HEK293 (cell line): ENCODE results near the gene CDHR1.

Source experiments
- CTCF ChIA-PET: fragments of 350-600 bp; formaldehyde crosslinking; extraction: SDS; loops from one replicate; lab custom pipeline; 2021; ENCODE audit warnings: antibody characterized with exemption; lab: Yijun Ruan, JAX
- POLR2A ChIA-PET: fragments of 300-600 bp; formaldehyde crosslinking; extraction: SDS; loops from one replicate; lab custom pipeline; 2020; ENCODE audit warnings: antibody characterized with exemption, inconsistent platforms; lab: Yijun Ruan, JAX
- H3K27ac ChIP-seq: fragments of 200-500 bp; sonication (Bioruptor generic); 2 replicates; pipeline ENCODE4 v1.5.1; 2014; ENCODE audit warnings: low read depth, low read length, control low read depth, inconsistent platforms; ENCODE audit errors: extremely low read depth
- H3K36me3 ChIP-seq, 2 experiments: fragments of 200-500 bp in 1 of 2; sonication (Bioruptor generic) in 1 of 2; 1 replicate in 1 of 2; 2 replicates in 1 of 2; pipeline ENCODE4 v1.5.1; 2014 to 2017; ENCODE audit warnings: inconsistent platforms in 2 of 2, low read length in 2 of 2; ENCODE audit not compliant: control insufficient read depth in 2 of 2, insufficient read depth in 1 of 2
- H3K4me1 ChIP-seq: fragments of 200-500 bp; sonication (Bioruptor generic); 2 replicates; pipeline ENCODE4 v1.5.1; 2014; ENCODE audit warnings: mild to moderate bottlenecking, low read length, inconsistent platforms; ENCODE audit not compliant: control insufficient read depth, insufficient read depth
- H3K4me3 ChIP-seq: 2 replicates; pipeline ENCODE4 v1.5.1; 2011; ENCODE audit warnings: low read depth, mild to moderate bottlenecking, control low read depth, low read length, moderate library complexity
- H3K9me3 ChIP-seq: fragments of 200-500 bp; sonication (Bioruptor generic); 2 replicates; pipeline ENCODE4 v1.5.1; 2014; ENCODE audit warnings: low read depth, low read length, inconsistent platforms; ENCODE audit not compliant: control insufficient read depth, insufficient read depth
- FEZF1 ChIP-seq: fragments of 450-650 bp; formaldehyde crosslinking; IDR thresholded peaks from 2 replicates; pipeline ENCODE4 v1.5.1; 2016; ENCODE audit warnings: missing biosample characterization, missing genetic modification characterization
- KLF9 ChIP-seq: fragments of 450-650 bp; formaldehyde crosslinking; IDR thresholded peaks from 2 replicates; pipeline ENCODE4 v1.5.1; 2016; ENCODE audit warnings: missing biosample characterization, missing genetic modification characterization, low read depth
- PRDM1 ChIP-seq: fragments of 450-650 bp; formaldehyde crosslinking; IDR thresholded peaks from 2 replicates; pipeline ENCODE4; 2016; ENCODE audit warnings: missing biosample characterization, missing genetic modification characterization
- PRDM4 ChIP-seq: fragments of 450-650 bp; formaldehyde crosslinking; IDR thresholded peaks from 2 replicates; pipeline ENCODE4 v1.5.1; 2017; ENCODE audit warnings: missing biosample characterization, missing genetic modification characterization
- REPIN1 ChIP-seq: fragments of 450-650 bp; formaldehyde crosslinking; IDR thresholded peaks from 2 replicates; pipeline ENCODE4 v1.5.1; 2017; ENCODE audit warnings: missing biosample characterization, missing genetic modification characterization, low read depth
- REST ChIP-seq: fragments of 450-650 bp; formaldehyde crosslinking; IDR thresholded peaks from 2 replicates; pipeline ENCODE4 v1.5.1; 2016; ENCODE audit warnings: missing biosample characterization, missing genetic modification characterization
- SETDB1 ChIP-seq: IDR thresholded peaks from one replicate; pipeline ENCODE4 v1.6.1; 2017; ENCODE audit warnings: mild to moderate bottlenecking, low read length, moderate library complexity, mixed read lengths; ENCODE audit not compliant: insufficient read length
- SP3 ChIP-seq: fragments of 450-650 bp; formaldehyde crosslinking; IDR thresholded peaks from 2 replicates; pipeline ENCODE4 v1.5.1; 2016; ENCODE audit warnings: missing biosample characterization, missing genetic modification characterization
- TCF7L2 ChIP-seq: IDR thresholded peaks from 2 replicates; pipeline ENCODE4 v1.6.1; 2011; ENCODE audit warnings: low read depth, mild to moderate bottlenecking, inconsistent platforms, low read length, moderate library complexity, borderline replicate concordance
- ZBTB20 ChIP-seq: fragments of 450-650 bp; formaldehyde crosslinking; IDR thresholded peaks from 2 replicates; pipeline ENCODE4 v1.5.1; 2016; ENCODE audit warnings: missing biosample characterization, missing genetic modification characterization
- ZBTB21 ChIP-seq: fragments of 450-650 bp; formaldehyde crosslinking; IDR thresholded peaks from 2 replicates; pipeline ENCODE4 v1.5.1; 2017; ENCODE audit warnings: missing biosample characterization, missing genetic modification characterization
- ZFHX2 ChIP-seq: fragments of 450-650 bp; formaldehyde crosslinking; conservative IDR thresholded peaks from 2 replicates; pipeline ENCODE4 v1.5.1; 2016; ENCODE audit warnings: missing biosample characterization, missing genetic modification characterization
- ZNF155 ChIP-seq: fragments of 450-650 bp; formaldehyde crosslinking; IDR thresholded peaks from 2 replicates; pipeline ENCODE4 v1.5.1; 2016; ENCODE audit warnings: missing biosample characterization, missing genetic modification characterization
- ZNF184 ChIP-seq: fragments of 450-650 bp; IDR thresholded peaks from 2 replicates; pipeline ENCODE4 v1.5.1; 2018; ENCODE audit warnings: missing biosample characterization, mild to moderate bottlenecking, missing genetic modification characterization
- ZNF2 ChIP-seq: fragments of 450-650 bp; formaldehyde crosslinking; IDR thresholded peaks from 2 replicates; pipeline ENCODE4 v1.5.1; 2016; ENCODE audit warnings: missing biosample characterization, missing genetic modification characterization
- ZNF214 ChIP-seq: fragments of 450-650 bp; formaldehyde crosslinking; IDR thresholded peaks from 2 replicates; pipeline ENCODE4 v1.5.1; 2017; ENCODE audit warnings: missing biosample characterization, mild to moderate bottlenecking, missing genetic modification characterization, borderline replicate concordance
- ZNF223 ChIP-seq: fragments of 450-650 bp; formaldehyde crosslinking; IDR thresholded peaks from 2 replicates; pipeline ENCODE4 v1.5.1; 2016; ENCODE audit warnings: missing biosample characterization, missing genetic modification characterization
- ZNF248 ChIP-seq: fragments of 450-650 bp; formaldehyde crosslinking; IDR thresholded peaks from 2 replicates; pipeline ENCODE4 v1.5.1; 2017; ENCODE audit warnings: missing biosample characterization, missing genetic modification characterization
- ZNF335 ChIP-seq: fragments of 450-650 bp; formaldehyde crosslinking; conservative IDR thresholded peaks from 2 replicates; pipeline ENCODE4 v1.5.1; 2016; ENCODE audit warnings: missing biosample characterization, missing genetic modification characterization
- ZNF354C ChIP-seq: fragments of 450-650 bp; formaldehyde crosslinking; IDR thresholded peaks from 2 replicates; pipeline ENCODE4 v1.5.1; 2016; ENCODE audit warnings: missing biosample characterization, missing genetic modification characterization, low read depth, borderline replicate concordance
- ZNF362 ChIP-seq: fragments of 450-650 bp; formaldehyde crosslinking; IDR thresholded peaks from 2 replicates; pipeline ENCODE4 v1.5.1; 2016; ENCODE audit warnings: missing biosample characterization, missing genetic modification characterization
- ZNF366 ChIP-seq: fragments of 450-650 bp; formaldehyde crosslinking; conservative IDR thresholded peaks from 2 replicates; pipeline ENCODE4 v1.5.1; 2016; ENCODE audit warnings: missing biosample characterization, missing genetic modification characterization
- ZNF558 ChIP-seq: fragments of 450-650 bp; formaldehyde crosslinking; IDR thresholded peaks from 2 replicates; pipeline ENCODE4 v1.5.1; 2016; ENCODE audit warnings: missing biosample characterization, missing genetic modification characterization
- ZNF624 ChIP-seq: fragments of 450-650 bp; formaldehyde crosslinking; IDR thresholded peaks from 2 replicates; pipeline ENCODE4 v1.5.1; 2017; ENCODE audit warnings: missing biosample characterization, missing genetic modification characterization
- ZNF677 ChIP-seq: fragments of 450-650 bp; IDR thresholded peaks from 2 replicates; pipeline ENCODE4 v1.5.0; 2018; ENCODE audit warnings: missing biosample characterization, mild to moderate bottlenecking, missing genetic modification characterization, moderate library complexity
- ZSCAN4 ChIP-seq: fragments of 450-650 bp; formaldehyde crosslinking; IDR thresholded peaks from 2 replicates; pipeline ENCODE4 v1.5.1; 2017; ENCODE audit warnings: missing biosample characterization, missing genetic modification characterization
- ZSCAN5A ChIP-seq: fragments of 450-650 bp; formaldehyde crosslinking; IDR thresholded peaks from 2 replicates; pipeline ENCODE4 v1.5.1; 2016; ENCODE audit warnings: missing biosample characterization, missing genetic modification characterization

Gene CDHR1

GRCh38 chr10:84152769-84153168, 41.6 kb upstream of the CDHR1 start:
- H3K36me3 ChIP-seq = peaks cover 59 to 61% of the 10 kb centered on the region in 2 experiments
- H3K27ac ChIP-seq = no peak overlapping the region
- peaks cover 3% of the 10 kb centered on the region; the same call in 1 of the 2 replicates for H3K4me1 ChIP-seq
- no peaks in the 10 kb centered on the region for H3K9me3 ChIP-seq
- POLR2A ChIA-PET = no interaction called here
- no peak overlapping the region for H3K4me3 ChIP-seq
- CTCF ChIA-PET = interaction anchor here (0.8 to 1.0 kb wide), 3 partner anchors 9 to 200 kb away, joined by 3 to 6 read pairs (median 4); no protein-coding TSS in a partner anchor
- TF ChIP-seq ZSCAN4 (tag by site-specific recombination) (no peak), FEZF1 (tag by site-specific recombination) (no peak), ZNF677 (tag by site-specific recombination) (no peak), ZNF624 (tag by site-specific recombination) (no peak), PRDM4 (tag by site-specific recombination) (no peak), ZNF248 (tag by site-specific recombination) (no peak), TCF7L2 (no peak), ZNF558 (tag by site-specific recombination) (no peak), ZNF2 (tag by site-specific recombination) (no peak), ZNF362 (no peak), ZNF335 (no peak), SP3 (no peak), ZFHX2 (tag by site-specific recombination) (no peak), KLF9 (tag by site-specific recombination) (no peak), ZNF223 (tag by site-specific recombination) (no peak), ZBTB20 (tag by site-specific recombination) (no peak), ZNF214 (tag by site-specific recombination) (no peak), ZBTB21 (tag by site-specific recombination) (no peak), ZNF155 (tag by site-specific recombination) (no peak), PRDM1 (no peak)

GRCh38 chr10:84155521-84155920, 38.8 kb upstream of the CDHR1 start:
- peaks cover 39 to 44% of the 10 kb centered on the region in 2 experiments for H3K36me3 ChIP-seq
- CTCF ChIA-PET = interaction anchor here (0.7 to 2.0 kb wide), 2 partner anchors 49 to 249 kb away, joined by 4 to 6 read pairs; no protein-coding TSS in a partner anchor
- TF ChIP-seq ZNF354C (tag by site-specific recombination) = no peak
- TF ChIP-seq KLF9 (tag by site-specific recombination) = no peak
- no peak for TF ChIP-seq ZSCAN5A (tag by site-specific recombination)
- TF ChIP-seq SETDB1 = no peak
- TF ChIP-seq ZNF366 (tag by site-specific recombination) = no peak
- no peak for TF ChIP-seq REPIN1 (tag by site-specific recombination)
- TF ChIP-seq ZNF2 (tag by site-specific recombination) = no peak
- TF ChIP-seq ZNF184 (tag by site-specific recombination) = no peak
- TF ChIP-seq REST (tag by site-specific recombination) = no peak
- TF ChIP-seq ZNF223 (tag by site-specific recombination) = no peak

More at GRCh38 chr10:84155521-84155920, 38.8 kb upstream of the CDHR1 start:
- POLR2A ChIA-PET = no interaction called here
- peaks cover 3% of the 10 kb centered on the region; the same call in 1 of the 2 replicates for H3K4me1 ChIP-seq
- no peaks in the 10 kb centered on the region for H3K9me3 ChIP-seq
- no peak overlapping the region for H3K27ac ChIP-seq
- no peak overlapping the region for H3K4me3 ChIP-seq
